MM.1S (cell line): ENCODE data around the gene KCND2.
"Not testable (repeated sequence)": the region's sequence is repeated elsewhere in the genome, so short reads cannot be mapped to it uniquely, and the experiment has no call there.

Experiments used
- DNase-seq: peaks from one replicate; pipeline ENCODE4 v3.0.0-alpha.2; 2015
- H2AFZ ChIP-seq: fragments of 300-600 bp; sonication (generic); 2 replicates; pipeline ENCODE4 v1.6.0; 2016; ENCODE audit warnings: antibody characterized with exemption, low read length
- H3F3A ChIP-seq: fragments of 300-600 bp; sonication (generic); 2 replicates; pipeline ENCODE4 v1.6.1; 2016; ENCODE audit warnings: mild to moderate bottlenecking, antibody characterized with exemption, low read length, moderate library complexity, mixed read lengths; ENCODE audit not compliant: insufficient read depth
- H3K27ac ChIP-seq: fragments of 300-600 bp; sonication (generic); 2 replicates; pipeline ENCODE4 v1.5.1; 2016; ENCODE audit warnings: mild to moderate bottlenecking, low read length
- H3K27me3 ChIP-seq: fragments of 300-600 bp; sonication (generic); replicated peaks from 2 replicates; pipeline ENCODE4 v1.6.0; 2016; ENCODE audit warnings: low read length; ENCODE audit not compliant: insufficient read depth
- H3K36me3 ChIP-seq: fragments of 300-600 bp; sonication (generic); replicated peaks from 2 replicates; pipeline ENCODE4 v1.6.1; 2016; ENCODE audit warnings: mild to moderate bottlenecking, low read length, mixed read lengths; ENCODE audit not compliant: insufficient read depth
- H3K4me1 ChIP-seq: fragments of 300-600 bp; sonication (generic); 2 replicates; pipeline ENCODE4 v1.6.1; 2016; ENCODE audit warnings: low read length, mixed read lengths
- H3K4me2 ChIP-seq: fragments of 300-600 bp; sonication (generic); 2 replicates; pipeline ENCODE4 v1.6.0; 2016; ENCODE audit warnings: low read depth, low read length
- H3K4me3 ChIP-seq: fragments of 300-600 bp; sonication (generic); 2 replicates; pipeline ENCODE4 v1.5.1; 2016; ENCODE audit warnings: low read length, mixed read lengths
- H3K79me2 ChIP-seq: fragments of 300-600 bp; sonication (generic); 2 replicates; pipeline ENCODE4 v1.6.1; 2016; ENCODE audit warnings: mixed run types, low read length, mixed read lengths
- H3K9ac ChIP-seq: fragments of 300-600 bp; sonication (generic); 2 replicates; pipeline ENCODE4 v1.6.1; 2016; ENCODE audit warnings: low read length, mixed read lengths
- H3K9me2 ChIP-seq: fragments of 300-600 bp; sonication (generic); replicated peaks from 2 replicates; pipeline ENCODE4 v1.6.1; 2016; ENCODE audit warnings: mild to moderate bottlenecking, low read length, mixed read lengths; ENCODE audit not compliant: insufficient read depth
- H3K9me3 ChIP-seq: fragments of 300-600 bp; sonication (generic); replicated peaks from 2 replicates; pipeline ENCODE4 v1.6.1; 2016; ENCODE audit warnings: mild to moderate bottlenecking, low read length, mixed read lengths; ENCODE audit not compliant: insufficient read depth
- H4K20me1 ChIP-seq: fragments of 300-600 bp; sonication (generic); 2 replicates; pipeline ENCODE4 v1.6.1; 2016; ENCODE audit warnings: mild to moderate bottlenecking, low read length, moderate library complexity, mixed read lengths; ENCODE audit not compliant: insufficient read depth
- CTCF ChIP-seq: fragments of 300-600 bp; sonication (generic); IDR thresholded peaks from 2 replicates; pipeline ENCODE4 v1.5.1; 2016; ENCODE audit warnings: antibody characterized with exemption, low read length, mixed read lengths
- EZH2 ChIP-seq: fragments of 300-600 bp; sonication (generic); optimal IDR thresholded peaks from 2 replicates; pipeline ENCODE3; 2017; ENCODE audit warnings: low read depth, mild to moderate bottlenecking, antibody characterized with exemption, low read length, mixed read lengths
- EZH2phosphoT487 ChIP-seq: fragments of 300-600 bp; sonication (generic); IDR thresholded peaks from 2 replicates; pipeline ENCODE4 v1.6.1; 2018; ENCODE audit warnings: antibody characterized with exemption, low read length

Gene KCND2

DNA sequence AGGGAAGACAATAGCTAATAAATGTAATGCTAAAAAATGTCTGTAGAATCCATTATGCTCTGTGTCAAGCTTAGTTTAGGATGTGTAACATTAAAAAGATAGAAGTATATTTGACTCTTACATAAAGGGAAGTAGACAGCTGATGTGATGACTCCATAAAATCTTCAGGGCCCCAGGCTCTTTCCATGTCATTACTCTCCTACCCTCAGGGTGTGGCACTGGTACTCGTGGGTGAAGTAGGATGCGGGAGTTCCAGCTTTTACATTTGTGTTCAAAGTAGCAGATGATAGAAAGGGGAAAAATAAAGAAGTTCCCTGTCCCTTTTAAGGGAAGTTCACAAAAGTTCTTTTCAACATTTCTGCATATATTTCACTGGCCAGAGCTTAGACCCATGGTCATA is 427.8 kb downstream of the KCND2 start:
- no peak overlapping the region for H3K9ac ChIP-seq
- no peaks in the 10 kb centered on the region for H4K20me1 ChIP-seq
- no peaks in the 10 kb centered on the region for H3F3A ChIP-seq
- H3K4me2 ChIP-seq: no peak overlapping the region
- H3K9me3 ChIP-seq: no peaks in the 10 kb centered on the region
- H3K27ac ChIP-seq: no peak overlapping the region
- no peak for TF ChIP-seq CTCF
- TF ChIP-seq EZH2: no peak
- TF ChIP-seq EZH2phosphoT487: no peak
- H3K4me1 ChIP-seq: no peaks in the 10 kb centered on the region
- no peaks in the 10 kb centered on the region for H3K79me2 ChIP-seq
- no peak for DNase-seq
- no peak overlapping the region for H3K4me3 ChIP-seq
- H3K27me3 ChIP-seq: no peaks in the 10 kb centered on the region
- H3K36me3 ChIP-seq: no peaks in the 10 kb centered on the region
- H3K9me2 ChIP-seq: no peaks in the 10 kb centered on the region; the same call in 1 of the 2 replicates
- H2AFZ ChIP-seq: no peak overlapping the region

- H4K20me1 ChIP-seq, H3K4me2 ChIP-seq, H3K4me1 ChIP-seq, H3K9me3 ChIP-seq, DNase-seq, H3F3A ChIP-seq, H3K9ac ChIP-seq, H3K27me3 ChIP-seq, H3K9me2 ChIP-seq, H3K79me2 ChIP-seq, H2AFZ ChIP-seq, H3K27ac ChIP-seq, H3K4me3 ChIP-seq, H3K36me3 ChIP-seq: not testable (repeated sequence)
These were observed 429.4 kb downstream of the KCND2 start for GRCh38 chr7:120702408-120702807.

DNA sequence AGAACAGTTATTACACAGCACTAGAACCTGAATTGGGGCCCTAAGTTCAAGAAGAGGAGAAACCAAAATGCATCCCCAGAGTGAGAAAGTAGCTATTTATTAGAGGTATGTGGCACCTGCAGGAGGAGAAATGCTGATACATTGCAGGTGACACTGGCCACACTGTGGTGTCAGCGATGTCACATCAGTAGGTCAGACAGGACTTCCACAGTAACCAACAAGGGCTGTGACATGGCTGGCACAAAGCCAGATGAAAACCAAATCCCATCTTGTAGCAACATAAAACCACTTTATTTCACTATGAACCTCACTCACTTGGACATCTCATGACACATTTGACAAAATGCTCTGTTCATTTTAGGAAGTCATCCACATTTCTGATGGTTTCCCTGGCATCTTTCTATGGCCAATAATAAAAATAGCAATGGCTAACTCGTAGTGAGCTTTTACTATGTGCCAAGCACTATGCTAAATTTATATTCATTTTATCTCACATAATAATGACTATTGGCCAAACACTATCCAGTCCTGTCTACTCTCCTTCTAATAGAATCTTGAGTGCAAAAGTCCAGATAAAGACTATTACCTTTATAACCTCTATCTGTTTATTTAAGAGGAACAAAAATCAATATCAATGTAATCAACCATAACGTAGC is 430.7 kb downstream of the KCND2 start:
- Histone ChIP-seq H3K9me3 (no peaks in the 10 kb centered on the region), H3K9me2 (no peaks in the 10 kb centered on the region; the same call in 1 of the 2 replicates), H3K4me3 (no peak overlapping the region), H2AFZ (no peak overlapping the region), H3K9ac (no peak overlapping the region), H3F3A (no peaks in the 10 kb centered on the region), H3K4me2 (no peak overlapping the region), H4K20me1 (no peaks in the 10 kb centered on the region), H3K79me2 (no peaks in the 10 kb centered on the region), H3K27ac (no peak overlapping the region), H3K36me3 (no peaks in the 10 kb centered on the region), H3K27me3 (no peaks in the 10 kb centered on the region), H3K4me1 (no peaks in the 10 kb centered on the region)
- DNase-seq: peak; percentile 66
- TF ChIP-seq EZH2phosphoT487 (no peak), CTCF (no peak), EZH2 (no peak)

DNA sequence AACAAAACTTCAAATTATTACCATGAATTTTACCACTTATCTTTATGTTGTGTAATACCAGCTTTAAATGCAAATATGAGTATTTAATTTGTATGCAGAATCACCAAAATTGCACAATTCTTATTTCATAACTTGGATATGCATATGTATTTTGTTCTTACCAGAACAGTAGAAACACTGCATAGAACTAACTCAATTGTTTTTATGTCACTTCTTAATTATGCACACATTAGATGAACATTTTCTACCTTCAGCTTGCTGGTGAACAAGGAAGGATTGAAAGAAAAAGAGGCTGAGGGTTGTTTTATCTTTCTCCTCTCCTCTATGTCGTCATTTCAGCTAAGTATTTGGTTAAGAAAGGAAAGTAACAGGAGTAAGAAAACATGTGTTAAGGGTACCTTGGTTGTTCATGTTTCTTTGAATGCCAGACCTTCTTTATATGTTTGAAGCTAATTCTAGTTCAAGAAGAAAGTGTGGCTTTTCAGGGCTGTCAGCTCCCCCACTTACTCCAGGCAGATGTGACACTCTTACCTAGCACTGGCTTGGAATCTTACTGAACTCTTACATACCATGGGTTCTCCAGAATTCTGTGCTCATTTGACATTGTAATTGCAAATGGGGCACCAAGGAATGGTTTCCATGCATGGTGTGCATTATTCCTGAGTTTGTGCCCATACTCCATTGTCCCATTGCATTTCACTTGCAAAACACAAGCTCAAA is 436.4 kb downstream of the KCND2 start:
- H3K36me3 ChIP-seq: no peaks in the 10 kb centered on the region
- no peaks in the 10 kb centered on the region for H3F3A ChIP-seq
- H4K20me1 ChIP-seq: no peaks in the 10 kb centered on the region
- H2AFZ ChIP-seq: no peak overlapping the region
- no peak overlapping the region for H3K9ac ChIP-seq
- H3K4me1 ChIP-seq: no peaks in the 10 kb centered on the region
- no peak overlapping the region for H3K4me3 ChIP-seq
- DNase-seq: no peak
- H3K27ac ChIP-seq: no peak overlapping the region
- no peak for TF ChIP-seq CTCF
- no peaks in the 10 kb centered on the region for H3K9me2 ChIP-seq
- H3K4me2 ChIP-seq: no peak overlapping the region
- H3K27me3 ChIP-seq: no peaks in the 10 kb centered on the region
- no peaks in the 10 kb centered on the region for H3K79me2 ChIP-seq
- H3K9me3 ChIP-seq: no peaks in the 10 kb centered on the region
